Stimulated activated CD8-positive, alpha-beta memory T cell treated with anti-CD3 and anti-CD28 coated beads, Interleukin-4, amount 100 ng/mL, for 48 hours (primary cell): ENCODE results near the gene EIF2B4.
"Not testable (repeated sequence)": the region's sequence is repeated elsewhere in the genome, so short reads cannot be mapped to it uniquely, and the experiment has no call there.

Experiments used
- DNase-seq: peaks from one replicate; pipeline ENCODE4 v3.0.0-alpha.2; 2020

The EIF2B4 gene

DNA sequence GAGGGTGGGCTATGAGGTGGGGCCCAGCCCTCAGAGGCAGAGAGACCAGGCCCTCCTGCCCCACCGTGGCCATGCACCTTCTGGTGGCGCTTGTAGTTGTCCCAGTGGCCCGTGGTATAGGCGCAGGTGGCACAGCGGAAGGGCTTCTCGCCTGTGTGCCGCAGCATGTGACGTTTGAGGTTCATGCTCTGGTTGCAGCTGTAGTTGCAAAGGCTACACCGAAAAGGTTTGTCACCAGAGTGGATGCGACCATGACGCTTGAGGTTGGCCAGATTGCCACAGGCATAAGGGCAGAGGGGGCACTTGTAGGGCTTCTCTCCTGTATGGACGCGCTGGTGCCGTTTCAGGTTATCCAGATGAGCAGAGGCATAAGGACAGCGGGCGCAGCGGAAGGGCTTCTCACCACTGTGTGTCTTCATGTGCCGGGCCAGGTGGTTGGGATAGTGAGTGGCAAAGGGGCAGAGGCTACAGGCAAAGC lies 7.5 kb upstream of the EIF2B4 start:
- no peak for DNase-seq

DNA sequence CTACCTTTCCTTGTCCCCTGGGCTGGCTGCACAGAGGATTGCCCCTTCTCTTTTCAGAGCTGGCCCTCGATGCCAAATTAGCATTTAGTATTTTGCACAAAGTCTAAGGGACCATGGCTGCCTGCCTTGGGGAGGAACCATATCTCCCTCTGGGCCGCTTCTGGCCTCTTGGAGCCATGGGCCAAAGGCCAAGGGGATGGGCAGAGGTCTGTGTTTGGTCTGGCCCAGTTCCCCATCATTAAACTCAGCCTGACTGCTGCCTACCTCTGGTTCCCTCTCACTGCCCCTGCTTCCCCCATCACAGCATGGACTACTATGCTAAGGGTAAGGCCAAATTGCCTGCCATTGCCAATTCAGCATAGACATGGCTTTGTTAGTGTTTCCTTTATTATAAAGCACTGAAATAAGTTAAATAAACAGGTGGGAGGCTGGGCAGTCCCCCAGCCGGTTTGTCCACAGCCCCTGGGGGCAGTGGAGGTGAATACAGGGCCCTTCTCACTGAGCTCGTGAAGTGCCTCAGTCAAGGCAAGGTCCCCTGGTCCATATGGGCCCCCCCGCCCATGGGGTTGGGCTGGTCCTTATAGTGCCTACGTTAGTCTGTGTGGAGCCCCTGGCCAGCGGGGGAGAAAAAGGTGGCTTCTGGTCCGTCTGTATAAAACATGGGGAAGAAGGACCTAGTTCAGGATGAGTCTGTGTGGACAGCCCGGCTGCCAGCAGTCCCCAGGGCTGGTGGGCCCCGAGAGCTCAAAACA lies 6.9 kb upstream of the EIF2B4 start:
- no peak for DNase-seq

DNA sequence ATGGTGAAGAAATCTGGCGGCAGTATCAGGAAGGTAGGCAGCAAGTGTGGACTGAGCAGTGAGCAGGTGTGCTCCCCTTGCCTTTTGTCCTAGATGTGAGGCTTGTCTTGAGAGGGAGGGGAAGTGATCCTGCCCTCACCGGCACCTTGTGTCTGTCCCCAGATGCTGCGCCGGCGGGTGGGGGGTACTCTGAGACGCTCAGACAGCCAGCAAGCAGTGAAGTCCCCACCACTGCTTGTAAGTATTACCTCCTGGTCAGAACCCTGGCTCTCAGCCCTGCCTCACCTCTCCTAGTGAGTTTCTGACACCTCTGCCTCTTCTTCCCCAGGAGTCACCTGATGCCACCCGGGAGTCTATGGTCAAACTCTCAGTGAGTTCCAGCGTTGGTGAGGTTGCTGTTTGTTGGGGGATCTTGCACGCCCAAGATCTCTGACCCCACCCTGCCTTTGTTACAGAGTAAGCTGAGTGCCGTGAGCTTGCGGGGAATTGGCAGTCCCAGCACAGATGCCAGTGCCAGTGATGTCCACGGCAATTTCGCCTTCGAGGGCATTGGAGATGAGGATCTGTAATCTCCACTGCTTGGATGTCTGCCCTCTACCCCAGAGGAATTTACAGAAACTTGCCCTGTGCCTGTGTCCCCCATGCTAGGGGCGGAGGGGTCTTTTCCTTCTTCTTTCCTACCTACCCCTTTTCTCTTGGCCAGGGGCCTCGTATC lies 6.2 kb upstream of the EIF2B4 start:
- DNase-seq = no peak

DNA sequence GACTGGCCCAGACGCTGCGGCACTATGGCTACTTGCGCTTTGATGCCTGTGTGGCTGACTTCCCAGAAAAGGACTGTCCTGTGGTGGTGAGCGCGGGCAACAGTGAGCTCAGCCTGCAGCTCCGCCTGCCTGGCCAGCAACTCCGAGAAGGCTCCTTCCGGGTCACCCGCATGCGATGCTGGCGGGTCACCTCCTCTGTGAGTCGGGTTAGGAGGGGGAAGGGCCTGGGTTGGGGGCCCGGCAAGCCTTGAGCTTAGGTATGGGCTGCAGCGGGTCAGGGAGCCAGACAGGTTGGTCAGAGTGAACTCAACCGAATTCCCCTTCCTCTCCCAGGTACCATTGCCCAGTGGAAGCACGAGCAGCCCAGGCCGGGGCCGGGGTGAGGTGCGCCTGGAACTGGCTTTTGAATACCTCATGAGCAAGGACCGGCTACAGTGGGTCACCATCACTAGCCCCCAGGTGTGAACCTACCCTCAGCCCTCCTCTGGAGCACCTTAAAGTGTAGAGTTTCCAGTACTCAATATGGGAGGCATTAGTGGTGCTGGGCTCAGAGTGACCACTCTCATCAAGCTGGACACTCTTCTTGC lies 5.5 kb upstream of the EIF2B4 start:
- no peak for DNase-seq

DNA sequence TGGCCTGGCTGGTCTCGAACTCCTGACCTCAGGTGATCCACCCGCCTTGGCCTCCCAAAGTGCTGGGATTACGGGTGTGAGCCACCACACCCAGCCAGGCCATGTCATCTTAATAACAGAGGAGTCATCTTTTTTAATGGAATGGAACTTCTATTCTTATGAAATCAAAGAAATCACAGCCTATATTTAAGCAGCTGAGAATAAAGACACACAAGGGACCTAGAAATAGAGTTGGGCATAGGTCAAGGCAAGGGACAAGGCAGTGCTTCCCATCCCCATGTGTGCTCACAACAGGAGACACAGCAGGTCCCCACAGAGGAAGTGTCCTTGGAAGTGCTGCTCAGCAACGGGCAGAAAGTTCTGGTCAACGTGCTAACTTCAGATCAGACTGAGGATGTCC lies 3.4 kb upstream of the EIF2B4 start:
- no peak for DNase-seq

DNA sequence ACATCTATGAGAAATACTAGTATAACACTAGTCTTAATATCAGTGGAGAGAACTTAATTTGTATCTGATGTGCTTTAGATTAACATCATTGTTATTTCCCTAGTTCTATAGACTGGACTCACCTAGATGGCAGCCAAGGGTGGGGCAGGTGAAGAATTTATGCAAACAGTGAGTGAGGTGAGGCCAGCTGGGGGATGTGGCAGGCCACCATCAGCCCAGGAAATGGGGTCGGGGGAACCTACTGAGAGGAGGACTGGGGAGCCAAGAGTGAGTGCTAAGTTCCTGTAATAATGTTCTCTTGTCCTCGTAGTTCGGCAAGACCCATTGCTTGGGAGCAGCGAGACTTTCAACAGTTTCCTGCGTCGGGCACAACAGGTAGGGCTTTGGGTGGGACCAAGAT lies 2.8 kb upstream of the EIF2B4 start:
- DNase-seq = no peak

DNA sequence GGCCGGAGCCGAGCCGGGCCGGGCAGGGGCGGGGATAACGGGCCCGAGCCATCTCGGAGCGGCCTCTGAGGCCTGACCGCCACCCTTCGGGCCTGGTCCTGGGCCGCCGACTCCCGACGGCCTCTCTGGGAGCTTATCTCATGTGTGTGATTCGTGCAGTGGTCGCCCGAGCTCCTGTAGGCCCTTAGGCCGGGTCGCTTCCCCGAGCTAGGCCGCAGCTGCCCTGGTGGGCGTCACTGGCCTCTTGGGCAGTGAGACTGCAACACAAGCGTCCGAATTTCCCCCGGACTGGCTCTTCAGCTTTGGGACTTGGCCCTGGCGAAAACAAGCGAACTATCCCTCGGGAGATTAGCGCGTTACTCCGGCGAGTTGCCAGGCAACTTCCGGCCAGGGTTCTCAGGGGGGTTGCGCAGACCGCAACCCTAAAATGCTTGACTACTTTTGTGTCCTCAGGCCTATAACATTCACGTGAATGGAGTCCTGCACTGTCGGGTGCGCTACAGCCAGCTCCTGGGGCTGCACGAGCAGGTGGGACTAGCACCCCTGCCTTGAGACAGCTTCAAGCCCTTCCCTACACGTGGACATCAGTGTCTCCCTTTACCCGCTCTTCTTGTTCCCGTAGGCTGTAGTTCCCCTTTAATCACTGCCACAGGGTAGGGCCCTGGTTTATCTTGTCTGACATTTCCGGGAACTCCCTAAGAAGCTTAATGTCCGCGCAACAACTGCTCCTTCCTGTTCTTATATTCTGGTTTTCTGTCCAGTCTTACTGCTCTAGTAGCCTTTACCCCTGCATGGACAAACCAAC lies 880 bp upstream of the EIF2B4 start:
- peak; percentile 53 for DNase-seq

DNA sequence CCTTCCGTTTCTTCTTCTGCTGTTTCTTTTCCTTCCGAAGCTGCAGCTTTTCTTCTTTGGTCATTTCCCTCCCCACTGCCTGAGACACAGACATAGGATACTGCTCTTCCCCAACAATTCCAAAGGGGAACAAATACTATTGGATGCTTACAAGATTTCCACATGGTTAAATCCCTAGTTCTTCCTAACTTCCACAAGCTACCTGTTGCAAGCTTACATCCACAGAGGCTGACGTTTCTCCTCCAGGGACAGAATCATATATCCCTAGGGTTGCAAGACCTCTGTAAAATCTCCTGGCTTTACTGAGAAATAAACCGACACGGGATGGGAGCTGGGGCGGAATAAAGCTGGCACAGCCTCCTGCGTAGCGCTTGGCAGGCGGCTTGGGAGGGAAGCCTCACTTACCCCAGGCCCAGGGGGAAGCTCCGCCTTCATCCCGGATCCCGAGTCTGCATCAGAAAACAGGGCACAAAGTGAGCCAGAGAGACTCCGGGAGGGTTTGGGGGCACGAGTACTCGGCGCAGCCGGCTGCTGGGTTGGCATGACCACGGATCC lies 590 bp downstream of the EIF2B4 start:
- DNase-seq = no peak

DNA sequence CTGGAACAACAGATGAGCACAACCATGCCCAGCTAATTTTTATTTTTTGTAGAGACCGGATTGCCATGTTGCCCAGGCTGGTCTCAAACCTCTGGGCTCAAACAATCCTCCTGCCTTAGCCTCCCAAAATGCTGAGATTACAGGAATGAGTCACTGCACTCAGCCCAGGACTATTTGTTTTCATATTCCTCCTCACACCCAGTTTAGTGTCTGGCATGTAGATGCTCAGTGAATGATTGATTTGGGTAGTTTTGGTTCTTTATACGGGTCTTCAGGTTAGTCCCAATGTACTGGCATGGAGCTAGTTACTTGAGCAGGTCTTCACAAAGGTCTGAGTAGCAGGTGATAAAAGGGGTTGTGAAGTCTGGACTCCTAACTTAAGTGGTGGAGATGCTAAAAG lies 6.2 kb downstream of the EIF2B4 start:
- DNase-seq = no peak

DNA sequence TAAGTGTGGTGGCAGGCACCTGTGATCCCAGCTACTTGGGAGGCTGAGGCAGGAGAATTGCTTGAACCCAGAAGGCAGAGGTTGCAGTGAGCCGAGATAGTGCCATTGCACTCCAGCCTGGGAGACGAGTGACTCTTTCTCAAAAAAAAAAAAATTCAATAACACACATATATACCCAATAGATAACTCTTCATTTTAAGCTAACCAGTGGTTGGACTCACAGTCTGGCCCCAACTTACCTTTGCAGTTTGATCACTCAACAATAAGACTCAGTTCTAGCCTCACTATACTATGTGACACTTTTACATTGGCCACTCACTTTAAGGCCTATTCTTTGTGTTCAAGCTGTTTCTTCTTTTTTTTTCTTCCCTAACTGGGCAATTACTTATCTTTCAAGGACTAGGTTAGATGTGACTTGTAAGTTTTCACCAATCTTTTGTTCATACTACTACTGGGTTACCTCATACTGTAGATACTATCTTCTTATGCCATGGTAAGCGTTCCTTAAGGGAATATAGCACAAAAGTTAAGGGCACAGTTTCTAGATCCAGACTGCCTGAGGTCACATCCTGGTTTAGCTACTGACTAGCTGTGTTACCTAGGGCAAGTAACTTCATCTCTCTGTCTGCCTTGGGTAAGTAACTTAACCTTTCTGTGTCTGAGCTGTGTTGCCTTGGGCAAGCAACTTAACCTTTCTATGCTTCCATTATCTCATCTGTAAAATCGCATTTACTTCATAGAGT lies 7.3 kb downstream of the EIF2B4 start:
- no peak for DNase-seq

DNA sequence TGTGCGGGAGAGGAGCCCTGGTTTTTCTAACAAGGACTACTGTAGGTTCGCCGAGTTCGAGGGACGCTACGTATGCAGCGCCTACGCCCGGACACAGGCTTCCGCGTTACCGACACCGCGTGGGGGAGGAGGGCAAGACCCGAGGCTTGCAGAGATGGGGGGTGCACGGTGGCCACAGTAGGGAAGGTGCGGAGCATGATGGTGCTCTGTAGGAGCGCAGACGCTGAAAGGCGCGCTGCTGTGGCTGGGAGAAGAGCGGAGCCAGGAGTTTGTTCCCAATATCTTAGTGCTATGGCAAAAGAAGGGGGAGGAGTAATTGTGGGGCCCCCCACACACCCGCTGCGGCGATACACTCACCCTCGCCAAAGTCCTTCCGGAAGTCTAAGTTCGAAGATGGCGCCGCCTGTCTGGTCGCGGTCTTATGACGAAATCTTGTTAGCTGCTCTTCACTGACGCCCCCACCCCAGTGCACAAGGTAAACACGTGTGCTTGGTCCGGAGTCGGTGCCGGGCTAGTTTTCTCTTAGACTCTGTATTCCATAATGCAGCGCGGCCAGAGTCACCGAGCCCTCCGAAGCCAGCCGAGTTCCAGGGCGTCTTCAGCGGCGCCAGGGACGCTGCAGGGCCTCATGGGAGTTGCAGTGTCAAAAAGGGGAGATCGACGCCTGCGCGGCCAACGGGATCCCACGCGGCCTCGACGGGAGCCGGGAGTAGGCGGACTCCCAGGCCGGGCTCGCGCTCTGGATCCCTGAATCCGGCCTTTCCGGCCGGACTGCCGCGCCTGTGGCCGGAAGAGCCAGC lies 13.6 kb downstream of the EIF2B4 start, which contains the start of gene GTF3C2:
Gene GTF3C2, minus strand, starts transcription at position 383 of the 800 bp plus-strand sequence. CDS start 13,210 bp downstream, outside the sequence.
- peak; percentile 94 for DNase-seq

DNA sequence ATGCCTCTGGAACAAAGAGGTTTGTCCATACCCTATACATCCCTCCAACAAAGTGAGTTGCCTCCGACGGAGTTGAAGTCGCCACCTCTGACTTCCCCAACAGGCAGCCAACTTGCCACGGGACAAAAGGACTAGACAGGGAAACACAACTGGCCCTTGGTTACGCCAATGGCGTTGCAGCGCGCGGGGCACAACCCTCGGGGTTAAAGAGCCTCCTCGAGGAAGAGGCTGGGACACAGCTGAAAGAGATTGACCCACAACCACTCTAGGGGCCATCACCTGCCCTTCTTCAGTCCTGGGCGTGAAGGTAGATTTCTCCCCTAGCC lies 14.1 kb downstream of the EIF2B4 start:
- no peak for DNase-seq

DNA sequence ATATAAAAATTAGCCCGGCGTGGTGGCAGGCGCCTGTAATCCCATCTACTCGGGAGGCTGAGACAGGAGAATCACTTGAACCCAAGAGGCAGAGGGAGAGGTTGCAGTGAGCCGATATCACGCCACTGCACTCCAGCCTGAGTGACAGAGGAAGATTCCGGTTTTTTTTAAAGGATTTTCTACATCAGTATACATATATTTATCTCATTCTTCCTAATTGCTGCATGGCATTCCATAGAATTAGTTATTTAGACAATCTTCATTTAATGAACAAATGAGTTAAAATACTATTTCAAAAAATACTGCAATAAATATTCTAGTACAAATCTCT lies 15.6 kb downstream of the EIF2B4 start:
- DNase-seq = no peak

DNA sequence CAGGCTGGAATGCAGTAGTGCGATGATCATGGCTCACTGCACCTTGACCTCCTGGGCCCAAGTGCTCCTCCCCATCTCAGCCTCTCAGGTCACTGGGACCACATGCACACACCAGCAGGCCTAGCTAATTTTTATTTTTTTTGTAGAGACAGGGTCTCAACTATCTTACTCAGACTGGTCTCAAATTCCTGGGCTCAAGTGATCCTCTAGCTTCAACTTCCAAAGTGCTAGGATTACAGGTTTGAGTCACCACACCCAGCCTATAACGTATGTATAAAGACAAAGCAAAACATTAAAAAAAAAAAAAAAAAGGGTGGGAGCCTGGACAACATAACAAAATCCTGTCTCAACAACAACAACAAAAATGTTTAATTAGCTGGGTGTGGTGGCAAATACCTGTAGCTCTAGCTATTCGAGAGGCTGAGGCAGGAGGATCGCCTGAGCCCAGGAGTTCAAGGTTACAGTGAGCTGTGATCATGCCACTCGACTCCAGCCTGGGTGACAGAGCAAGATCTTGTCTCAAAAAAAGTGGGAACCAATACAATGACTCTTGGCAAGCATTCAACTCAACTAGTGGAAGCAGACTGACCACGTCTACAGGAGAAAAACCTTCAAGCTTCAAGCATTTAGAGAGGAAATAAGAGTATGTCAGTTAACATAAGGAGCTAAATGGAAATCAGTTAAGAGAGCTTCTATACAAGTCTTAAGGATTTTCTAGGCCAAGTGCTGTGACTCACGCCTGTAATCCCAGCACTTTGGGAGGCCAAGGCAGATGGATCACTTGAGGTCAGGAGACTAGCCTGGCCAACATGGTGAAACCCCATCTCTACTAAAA lies 16.2 kb downstream of the EIF2B4 start:
- DNase-seq = no peak

DNA sequence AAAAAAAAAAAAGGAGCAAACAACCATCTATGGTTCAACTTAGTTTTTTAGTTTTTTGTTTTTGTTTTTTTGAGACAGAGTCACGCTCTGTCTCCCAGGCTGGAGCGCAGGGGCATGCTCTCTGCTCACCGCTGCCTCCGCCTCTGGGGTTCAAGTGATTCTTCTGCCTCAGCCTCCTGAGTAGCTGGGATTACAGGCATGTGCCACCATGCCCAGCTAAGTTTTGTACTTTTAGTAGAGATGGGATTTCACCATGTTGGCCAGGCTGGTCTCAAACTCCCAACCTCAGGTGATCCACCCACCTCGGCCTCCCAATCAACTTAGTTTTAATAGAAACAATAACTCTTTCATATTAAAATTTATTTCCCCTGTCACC lies 16.8 kb downstream of the EIF2B4 start:
- not testable (repeated sequence) for DNase-seq

DNA sequence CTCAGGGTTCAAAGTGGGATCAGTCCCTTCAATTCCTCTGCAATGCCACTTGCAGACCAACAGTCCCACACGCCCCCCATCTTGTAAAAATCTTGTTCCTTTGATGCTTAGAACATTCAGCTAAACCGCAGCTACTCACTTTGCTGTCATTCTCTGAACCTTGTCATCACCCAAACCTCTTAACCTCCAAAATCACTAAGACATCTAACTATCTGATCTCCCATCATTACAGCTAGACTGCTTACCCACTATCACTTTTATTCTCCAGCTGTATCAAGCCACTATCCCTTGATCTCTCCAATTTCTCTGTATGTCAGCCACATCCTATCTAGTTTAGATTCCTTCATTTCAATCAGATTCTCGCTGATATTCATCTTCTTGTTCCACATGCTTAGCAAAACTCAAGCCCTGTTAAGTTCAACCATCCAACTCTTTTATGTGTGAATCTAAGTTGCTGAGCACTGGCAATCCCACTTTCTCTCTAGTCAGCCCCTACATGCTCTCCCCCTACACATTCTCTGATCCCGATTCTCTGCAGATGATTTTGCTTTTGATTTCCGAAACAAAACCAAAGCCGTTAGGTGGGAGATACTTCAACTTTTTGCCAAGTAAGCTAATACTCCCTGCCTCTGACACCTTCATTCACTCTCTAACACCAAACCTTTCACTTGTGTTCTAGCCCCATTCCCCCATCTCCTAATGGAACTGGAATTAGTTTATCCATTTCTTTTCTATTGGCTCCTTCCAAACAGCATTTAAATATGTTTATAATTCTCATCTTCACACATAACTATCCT lies 18.1 kb downstream of the EIF2B4 start:
- no peak for DNase-seq

DNA sequence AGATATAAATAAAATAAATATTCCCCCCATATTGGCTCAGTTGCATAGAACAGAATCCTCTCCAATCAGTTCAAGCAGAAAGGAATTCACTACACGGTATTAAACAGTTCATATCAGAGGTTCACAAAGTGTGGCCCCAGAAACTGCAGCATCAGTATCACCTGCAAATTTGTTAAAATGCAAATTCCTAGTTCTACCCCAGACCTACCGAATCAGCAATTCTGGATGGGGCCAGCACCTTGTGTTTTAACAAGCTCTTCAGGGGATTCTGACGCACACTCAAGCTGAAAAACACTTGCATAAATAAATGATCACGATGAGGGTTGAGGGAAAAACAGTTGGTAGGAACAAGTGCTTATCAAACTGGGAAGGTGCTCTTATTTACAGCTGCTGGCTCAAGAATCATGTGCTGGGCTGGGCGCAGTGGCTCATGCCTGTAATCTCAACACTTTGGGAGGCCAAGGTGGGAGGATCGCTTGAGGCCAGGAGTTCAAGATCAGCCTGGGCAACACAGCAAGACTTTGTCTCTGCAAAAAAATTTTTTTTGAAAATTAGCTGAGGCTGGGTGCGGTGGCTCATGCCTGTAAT lies 19.9 kb downstream of the EIF2B4 start:
- no peak for DNase-seq

DNA sequence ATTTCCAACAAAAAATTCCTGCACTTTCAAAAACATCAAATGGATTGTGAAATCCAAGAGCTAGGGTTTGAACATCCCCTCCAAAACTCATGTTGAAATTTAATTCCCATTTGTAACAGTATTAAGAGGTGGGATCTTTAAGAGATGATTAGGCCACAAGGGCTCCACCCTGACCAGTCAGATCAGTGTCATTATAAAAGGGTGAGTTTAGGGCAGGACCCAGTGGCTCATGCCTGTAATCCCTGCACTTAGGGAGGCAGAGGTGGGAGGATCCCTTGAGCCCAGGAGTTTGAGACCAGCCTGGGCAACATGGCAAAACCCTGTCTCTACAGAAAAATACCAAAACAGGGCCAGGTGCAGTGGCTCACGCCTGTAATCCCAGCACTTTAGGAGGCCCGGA lies 22.5 kb downstream of the EIF2B4 start:
- DNase-seq = no peak

DNA sequence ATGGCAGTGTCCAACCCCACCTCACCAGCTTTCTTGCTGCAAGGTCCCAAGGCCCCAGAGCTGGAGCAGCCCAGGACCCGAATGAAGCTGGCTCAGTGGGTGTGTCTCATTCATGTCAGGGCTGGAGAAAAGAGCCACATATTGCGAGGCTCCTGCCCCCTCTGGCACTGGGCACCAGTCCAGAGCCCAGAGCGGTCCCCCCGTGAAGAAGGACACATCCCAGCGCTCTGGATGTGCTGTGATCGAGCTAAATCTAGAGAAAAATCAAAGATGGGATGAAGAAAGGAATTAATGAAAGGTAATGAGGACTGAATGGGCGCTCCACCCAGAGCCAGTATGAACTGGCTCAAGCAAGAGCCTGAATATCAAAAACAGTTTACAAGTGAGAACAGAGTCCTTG lies 34.0 kb downstream of the EIF2B4 start:
- no peak for DNase-seq
